NCI-H2196 (cell line): Measurements from ENCODE around the gene ENTHD1.
"Not testable (repeated sequence)": the region's sequence is repeated elsewhere in the genome, so short reads cannot be mapped to it uniquely, and the experiment has no call there.

Source experiments
- DNase-seq: peaks from one replicate; lab custom pipeline; 2025; ENCODE audit not compliant: unreplicated experiment; lab: John Stamatoyannopoulos, UW

ENTHD1 gene

GRCh38 chr22:39925909-39926679, 32.5 kb upstream of the ENTHD1 start:
- no peak for DNase-seq

GRCh38 chr22:39925273-39925672, 31.7 kb upstream of the ENTHD1 start:
- no peak for DNase-seq

- DNase-seq = no peak
These were observed 30.7 kb upstream of the ENTHD1 start for GRCh38 chr22:39924286-39924685.

GRCh38 chr22:39923696-39924095, 30.1 kb upstream of the ENTHD1 start:
- no peak for DNase-seq

GRCh38 chr22:39920134-39920743, 26.7 kb upstream of the ENTHD1 start:
- no peak for DNase-seq

- DNase-seq = peak; percentile 19
These were observed 24.4 kb upstream of the ENTHD1 start for GRCh38 chr22:39917776-39918495.

- no peak for DNase-seq
These were observed 23.7 kb upstream of the ENTHD1 start for GRCh38 chr22:39917197-39917643.

GRCh38 chr22:39916496-39916895, 22.9 kb upstream of the ENTHD1 start:
- DNase-seq = no peak

GRCh38 chr22:39915295-39915726, 21.8 kb upstream of the ENTHD1 start:
- no peak for DNase-seq

- no peak for DNase-seq
These were observed 21.0 kb upstream of the ENTHD1 start for GRCh38 chr22:39914584-39914983.

- DNase-seq = no peak
These were observed 20.3 kb upstream of the ENTHD1 start for GRCh38 chr22:39913886-39914285.

GRCh38 chr22:39913321-39913720, 19.8 kb upstream of the ENTHD1 start:
- no peak for DNase-seq

GRCh38 chr22:39910876-39911613, 17.5 kb upstream of the ENTHD1 start:
- DNase-seq = no peak

- DNase-seq = no peak
These were observed 15.2 kb upstream of the ENTHD1 start for GRCh38 chr22:39908737-39909136.

- no peak for DNase-seq
These were observed 14.6 kb upstream of the ENTHD1 start for GRCh38 chr22:39908136-39908535.

GRCh38 chr22:39907605-39908097, 14.1 kb upstream of the ENTHD1 start:
- no peak for DNase-seq

GRCh38 chr22:39907047-39907446, 13.5 kb upstream of the ENTHD1 start:
- DNase-seq = no peak

GRCh38 chr22:39906207-39906606, 12.6 kb upstream of the ENTHD1 start:
- DNase-seq = no peak

- DNase-seq = no peak
These were observed 12.1 kb upstream of the ENTHD1 start for GRCh38 chr22:39905687-39906086.

GRCh38 chr22:39904862-39905261, 11.3 kb upstream of the ENTHD1 start:
- no peak for DNase-seq

- not testable (repeated sequence) for DNase-seq
These were observed 10.5 kb upstream of the ENTHD1 start for GRCh38 chr22:39904024-39904423.
